Measurements from ENCODE around the gene BCCIP.

DNA sequence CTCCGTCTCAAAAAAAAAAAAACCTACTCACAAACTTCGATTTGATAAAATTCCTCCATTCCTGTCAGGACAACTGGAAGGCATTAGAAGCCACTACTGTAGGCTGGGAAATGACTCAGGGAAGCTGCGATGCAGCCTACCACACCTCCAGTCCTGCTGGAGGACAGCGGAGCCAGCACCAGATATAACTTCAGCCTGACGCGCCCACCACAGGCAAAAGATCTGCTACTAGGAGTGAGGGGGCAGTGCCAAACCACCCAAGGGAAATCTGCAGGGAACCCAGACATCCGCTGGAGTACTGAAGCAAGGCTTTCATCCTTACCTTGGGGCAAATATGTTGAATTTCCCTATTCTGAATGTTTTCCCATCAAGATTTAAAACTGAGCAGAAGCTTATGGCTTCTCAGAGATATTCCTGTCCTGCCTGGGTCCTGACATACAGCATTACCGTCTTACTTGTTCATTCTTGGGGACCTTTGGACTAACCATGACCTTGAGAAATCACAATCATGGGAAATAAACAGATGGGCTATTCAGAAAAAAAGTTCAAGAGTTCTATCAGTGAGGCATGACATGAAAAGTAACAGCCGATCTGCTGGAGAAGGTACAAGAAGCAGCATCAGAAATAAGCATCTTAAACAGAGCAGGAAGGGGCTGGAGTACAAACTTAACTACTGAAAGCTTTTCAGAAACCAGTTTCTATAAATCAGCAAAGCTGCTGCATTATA lies 20.4 kb downstream of the BCCIP start:
- no peak for TF ChIP-seq POLR2A (IDR thresholded peaks at IDR 0.05)
- TF ChIP-seq CTCF (IDR thresholded peaks at IDR 0.05 in 8 of 11, conservative IDR thresholded peaks at IDR 0.05 in 3 of 11), result no peak
